ENCODE measurements around the gene MYL5. TPM values are rescaled to one million over a fixed set of nuclear protein-coding genes. Genes with fewer than 3 reads are reported as not detected.

The MYL5 gene
- total and polyA plus RNA-seq, 2 of the 4 experiments (the other 2 are of a cell fraction): 9.1 to 16.0 TPM

GRCh38 chr4:677431-678293 is 3.3 kb downstream of the MYL5 start:
- H3K14ac ChIP-seq (replicated peaks; ENCODE audit: low read depth, low read length): no peak overlapping the region
- no peak for ATAC-seq (ENCODE audit: low read depth)
- dilution Hi-C loops (cut with HindIII; ENCODE audit: low sequenced_read_pairs, unreplicated experiment): no loop called here
- no peak overlapping the region for H3K27ac ChIP-seq (ENCODE audit: insufficient read depth, low read length)
- no peak overlapping the region for H2BK120ac ChIP-seq (ENCODE audit: low read depth, low read length)
- no peak overlapping the region for H2AK9ac ChIP-seq (replicated peaks; ENCODE audit: low read depth, low read length, poor library complexity)
- H2BK15ac ChIP-seq (ENCODE audit: low read depth, low read length): no peak overlapping the region
- peak overlapping the region; percentile 52 for H2AK5ac ChIP-seq (ENCODE audit: low read depth, low read length)
- H2BK20ac ChIP-seq (ENCODE audit: low read depth, low read length): no peak overlapping the region
- no peak for TF ChIP-seq SMC3 (IDR thresholded peaks at IDR 0.05; ENCODE audit: low read depth, low read length)
- no peak for TF ChIP-seq NFE2L2 (IDR thresholded peaks at IDR 0.05; ENCODE audit: low read depth, low read length)
- no peak for TF ChIP-seq FOS (IDR thresholded peaks at IDR 0.05; ENCODE audit: low read depth, low read length)
- no peak for TF ChIP-seq MAFK (IDR thresholded peaks at IDR 0.05; ENCODE audit: low read depth, low read length)
- TF ChIP-seq MXI1 (IDR thresholded peaks at IDR 0.05; ENCODE audit: borderline replicate concordance, low read depth, low read length): no peak
- no peak overlapping the region for H3K18ac ChIP-seq (ENCODE audit: low read depth, low read length)
- 0 out of 2 replicates have a peak, but pooled peaks cover 1% of the 10 kb centered on the region for H3K36me3 ChIP-seq (ENCODE audit: control insufficient read depth, insufficient read depth, low read length)
- no peak for DNase-seq
- H4K91ac ChIP-seq (ENCODE audit: insufficient read depth, low read depth, low read length): no peak overlapping the region
- POLR2A ChIA-PET (ENCODE audit: unreplicated experiment): no interaction called here
- no peak overlapping the region for H3K9ac ChIP-seq (ENCODE audit: low read depth, low read length)
- no peak overlapping the region for H3K23ac ChIP-seq (ENCODE audit: low read depth, low read length)
- H4K20me1 ChIP-seq (ENCODE audit: insufficient read depth, low read length): no peaks in the 10 kb centered on the region
- H3K9me1 ChIP-seq (ENCODE audit: insufficient read depth, low read length): peaks cover 4% of the 10 kb centered on the region; the same call in 1 of the 2 replicates
- no peak overlapping the region for H2AFZ ChIP-seq (replicated peaks; ENCODE audit: low read length, poor library complexity)
- H3K4ac ChIP-seq (ENCODE audit: low read depth, low read length): no peak overlapping the region
- CTCF ChIA-PET: no interaction called here
- peaks cover 12% of the 10 kb centered on the region for H3K4me1 ChIP-seq (ENCODE audit: control insufficient read depth, insufficient read depth, low read length)
- BruUV-seq (replicated peaks): no TSS peak
- H3K27me3 ChIP-seq (ENCODE audit: control insufficient read depth, insufficient read depth, low read length): no peaks in the 10 kb centered on the region
- H3K9me3 ChIP-seq (ENCODE audit: control insufficient read depth, insufficient read depth, low read length): no peaks in the 10 kb centered on the region
- 82% methylated on average over 16 of the region's 26 CpGs; no CpG with 5 or more reads in 1 of the 2 experiments for WGBS, 2 experiments (ENCODE audit: extremely low coverage in 2 of 2, insufficient read length in 1 of 2)
- H3K79me1 ChIP-seq (ENCODE audit: low read depth in 1 of 2, low read length in 2 of 2): peaks cover 17 to 23% of the 10 kb centered on the region in 2 experiments; a peak in 3 of 4 replicates
- no peak overlapping the region for H2BK5ac ChIP-seq (ENCODE audit: low read depth, low read length, poor library complexity, severe bottlenecking)
- no peak overlapping the region for H3K56ac ChIP-seq (ENCODE audit: extremely low read depth, insufficient read depth, low read length)
- no peak overlapping the region for H3K4me2 ChIP-seq (ENCODE audit: low read depth, low read length)
- intact Hi-C loops (cut with micrococcal nuclease): loop anchor here (10.0 kb wide), 1 partner anchor 343 kb away; the partner anchor contains the start of gene ZNF141
- no peak overlapping the region for H3K4me3 ChIP-seq (ENCODE audit: insufficient read depth, low read depth, low read length)
- no peak overlapping the region for H4K8ac ChIP-seq (ENCODE audit: low read depth in 2 of 2, low read length in 2 of 2)
- H4K5ac ChIP-seq (ENCODE audit: low read depth, low read length): no peak overlapping the region
- in situ Hi-C loops (cut with MboI; ENCODE audit: low sequenced_read_pairs): no loop called here

Data from IMR-90 (cell line).